Skeletal muscle cell (primary cell): ENCODE data around the gene SIT1.

Experiments
- DNase-seq: peaks from one replicate; pipeline ENCODE4 v3.0.0-alpha.2; 2010; ENCODE audit warnings: low read depth
- H3K4me3 ChIP-seq: 2 replicates; pipeline ENCODE4 v1.5.1; 2011; ENCODE audit warnings: low read depth, mild to moderate bottlenecking, control low read depth, low read length, moderate library complexity

The SIT1 gene

GRCh38 chr9:35650341-35651158, at the start of gene SIT1:
TSS of gene SIT1 (minus strand) at chr9:35650931. CDS start at chr9:35650853, 78 bp downstream.
- no peak within 1 kb of the TSS for H3K4me3 ChIP-seq

GRCh38 chr9:35700031-35700430, 49.3 kb upstream of the SIT1 start:
- H3K4me3 ChIP-seq = no peak overlapping the region
- DNase-seq = no peak

More at GRCh38 chr9:35650341-35651158, at the start of gene SIT1:
- DNase-seq = no peak

- no peak for DNase-seq
- no peak overlapping the region for H3K4me3 ChIP-seq
These were observed 47.5 kb upstream of the SIT1 start for GRCh38 chr9:35698231-35698630.

- no peak overlapping the region for H3K4me3 ChIP-seq
- no peak for DNase-seq
These were observed 46.8 kb upstream of the SIT1 start for GRCh38 chr9:35697486-35697885.

- no peak overlapping the region for H3K4me3 ChIP-seq
- DNase-seq = no peak
These were observed 45.9 kb upstream of the SIT1 start for GRCh38 chr9:35696520-35697215.

GRCh38 chr9:35695943-35696401, 45.2 kb upstream of the SIT1 start:
- H3K4me3 ChIP-seq = no peak overlapping the region
- no peak for DNase-seq

GRCh38 chr9:35691757-35692301, 41.1 kb upstream of the SIT1 start:
- H3K4me3 ChIP-seq = no peak overlapping the region
- DNase-seq = no peak

- peak overlapping the region; percentile 99 for H3K4me3 ChIP-seq
- DNase-seq = no peak
These were observed 40.6 kb upstream of the SIT1 start for GRCh38 chr9:35691334-35691650.

GRCh38 chr9:35690614-35691333, 40.0 kb upstream of the SIT1 start:
- DNase-seq = peak; percentile 53
- H3K4me3 ChIP-seq = peak overlapping the region; percentile 99

- peak; percentile 29 for DNase-seq
- H3K4me3 ChIP-seq = peak overlapping the region; percentile 99
These were observed 39.5 kb upstream of the SIT1 start for GRCh38 chr9:35690294-35690613.

GRCh38 chr9:35689542-35690293, 39.0 kb upstream of the SIT1 start, which contains the start of gene TPM2:
TSS of gene TPM2 (minus strand) at chr9:35689925. CDS start at chr9:35689817, 108 bp downstream.
- peak within 1 kb of the TSS; percentile 99 for H3K4me3 ChIP-seq
- DNase-seq = peak; percentile 73

- H3K4me3 ChIP-seq = peak overlapping the region; percentile 99
- peak; percentile 71 for DNase-seq
These were observed 38.1 kb upstream of the SIT1 start for GRCh38 chr9:35688558-35689541.

- DNase-seq = no peak
- H3K4me3 ChIP-seq = peak overlapping the region; percentile 99
These were observed 37.3 kb upstream of the SIT1 start for GRCh38 chr9:35687972-35688557.

GRCh38 chr9:35687306-35687705, 36.6 kb upstream of the SIT1 start:
- DNase-seq = no peak
- peak overlapping the region; percentile 99 for H3K4me3 ChIP-seq

GRCh38 chr9:35686222-35687203, 35.8 kb upstream of the SIT1 start:
- DNase-seq = peak; percentile 73
- H3K4me3 ChIP-seq = peak overlapping the region; percentile 99

GRCh38 chr9:35685506-35685905, 34.8 kb upstream of the SIT1 start:
- H3K4me3 ChIP-seq = no peak overlapping the region
- DNase-seq = no peak

GRCh38 chr9:35684921-35685320, 34.2 kb upstream of the SIT1 start:
- DNase-seq = no peak
- H3K4me3 ChIP-seq = no peak overlapping the region
